Tibial artery (tissue), 4 donors: ENCODE results near the gene EXD3.

Experiments used
- DNase-seq, 2 donors: peaks; one replicate each; pipeline ENCODE4 v3.0.0-alpha.2; 2019
- H3K27ac ChIP-seq, 2 donors: fragments of 200-600 bp; sonication (generic) in 1 of 2; 1 replicate in 1 of 2; 2 replicates in 1 of 2; pipeline ENCODE4 v1.5.1; 2018 to 2019; ENCODE audit warnings: mild to moderate bottlenecking in 1 of 2
- H3K27me3 ChIP-seq, 2 donors: fragments of 200-600 bp; sonication (generic) in 1 of 2; one replicate each; pipeline versions ENCODE4 v1.5.1 to v1.6.0; 2016 to 2019
- H3K36me3 ChIP-seq, 3 donors: fragments of 200-600 bp; sonication (generic) in 2 of 3; one replicate each; pipeline ENCODE4 v1.5.1; 2016 to 2019; ENCODE audit warnings: mild to moderate bottlenecking in 2 of 3
- H3K4me1 ChIP-seq, 4 donors: fragments of 200-600 bp; sonication (generic) in 2 of 4; 1 replicate in 3 of 4; 2 replicates in 1 of 4; pipeline ENCODE4 v1.5.1; 2016 to 2019
- H3K4me3 ChIP-seq, 2 donors: fragments of 200-600 bp; sonication (generic) in 1 of 2; 1 replicate in 1 of 2; 2 replicates in 1 of 2; pipeline ENCODE4 v1.5.1; 2018 to 2019; ENCODE audit warnings: mild to moderate bottlenecking in 2 of 2
- H3K9me3 ChIP-seq, 3 donors: fragments of 200-600 bp; sonication (generic) in 1 of 3; one replicate each; pipeline ENCODE4 v1.5.1; 2016 to 2019
- intact Hi-C: fragments of 100-400 bp; cut with DNase I; formaldehyde crosslinking; loops from one replicate; pipeline ENCODE4 v1.15.0; 2023; ENCODE audit warnings: low total_unique reads
- TF ChIP-seq, protein P1 (sequence below), 2 experiments: fragments of 200-600 bp in 1 of 2; fragments of 450-650 bp in 1 of 2; IDR thresholded peaks; one replicate each; pipeline ENCODE4 v1.5.1; 2017 to 2019; ENCODE audit warnings: antibody characterized with exemption in 2 of 2, mild to moderate bottlenecking in 1 of 2, moderate library complexity in 1 of 2

Gene EXD3

DNA sequence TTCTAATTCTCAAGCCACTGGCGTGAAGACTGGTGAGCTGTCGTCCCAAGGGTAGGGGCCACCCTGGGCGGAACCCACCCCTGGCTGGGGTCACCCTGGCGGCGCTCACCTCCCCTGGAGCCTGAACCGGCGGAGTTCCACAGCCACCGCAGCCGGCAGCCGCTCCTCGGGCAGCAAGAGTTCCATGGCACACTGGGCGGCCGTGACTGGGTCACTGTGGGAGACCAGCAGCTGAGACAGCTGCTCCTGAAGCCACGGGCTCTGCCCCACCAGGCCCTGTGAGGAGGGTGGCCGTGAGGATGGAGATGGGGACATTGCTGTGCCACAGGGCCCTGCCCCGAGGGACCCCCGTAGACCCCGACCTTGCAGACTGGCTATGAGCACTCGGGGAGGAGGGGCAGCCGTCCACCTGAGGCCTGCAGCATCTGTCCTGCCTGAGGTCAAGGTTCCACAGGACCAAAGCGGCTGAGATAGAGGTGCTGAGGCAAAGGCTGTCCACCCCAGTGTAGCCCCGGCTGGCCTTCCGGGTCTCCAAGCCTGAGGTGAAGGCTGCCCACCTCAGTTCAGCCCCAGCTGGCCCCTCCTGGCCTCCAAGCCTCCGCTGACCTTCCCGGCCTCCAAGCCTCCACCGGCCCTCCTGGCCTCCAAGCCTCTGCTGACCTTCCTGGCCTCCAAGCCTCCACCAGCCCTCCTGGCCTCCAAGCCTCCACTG lies 70.3 kb downstream of the EXD3 start:
- H3K27ac ChIP-seq = no peak overlapping the region
- H3K27me3 ChIP-seq = no peaks in the 10 kb centered on the region
- no peak for DNase-seq
- H3K4me3 ChIP-seq = no peak overlapping the region
- intact Hi-C loops = no loop called here
- H3K36me3 ChIP-seq = peaks cover 13 to 32% (median 20%) of the 10 kb centered on the region in 3 donors
- H3K4me1 ChIP-seq = no peaks in the 10 kb centered on the region
- H3K9me3 ChIP-seq = peaks cover 0 to 13% (median 10%) of the 10 kb centered on the region in 3 donors
- TF ChIP-seq, protein P1, sequence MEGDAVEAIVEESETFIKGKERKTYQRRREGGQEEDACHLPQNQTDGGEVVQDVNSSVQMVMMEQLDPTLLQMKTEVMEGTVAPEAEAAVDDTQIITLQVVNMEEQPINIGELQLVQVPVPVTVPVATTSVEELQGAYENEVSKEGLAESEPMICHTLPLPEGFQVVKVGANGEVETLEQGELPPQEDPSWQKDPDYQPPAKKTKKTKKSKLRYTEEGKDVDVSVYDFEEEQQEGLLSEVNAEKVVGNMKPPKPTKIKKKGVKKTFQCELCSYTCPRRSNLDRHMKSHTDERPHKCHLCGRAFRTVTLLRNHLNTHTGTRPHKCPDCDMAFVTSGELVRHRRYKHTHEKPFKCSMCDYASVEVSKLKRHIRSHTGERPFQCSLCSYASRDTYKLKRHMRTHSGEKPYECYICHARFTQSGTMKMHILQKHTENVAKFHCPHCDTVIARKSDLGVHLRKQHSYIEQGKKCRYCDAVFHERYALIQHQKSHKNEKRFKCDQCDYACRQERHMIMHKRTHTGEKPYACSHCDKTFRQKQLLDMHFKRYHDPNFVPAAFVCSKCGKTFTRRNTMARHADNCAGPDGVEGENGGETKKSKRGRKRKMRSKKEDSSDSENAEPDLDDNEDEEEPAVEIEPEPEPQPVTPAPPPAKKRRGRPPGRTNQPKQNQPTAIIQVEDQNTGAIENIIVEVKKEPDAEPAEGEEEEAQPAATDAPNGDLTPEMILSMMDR (IDR thresholded peaks at IDR 0.05) = no peak

DNA sequence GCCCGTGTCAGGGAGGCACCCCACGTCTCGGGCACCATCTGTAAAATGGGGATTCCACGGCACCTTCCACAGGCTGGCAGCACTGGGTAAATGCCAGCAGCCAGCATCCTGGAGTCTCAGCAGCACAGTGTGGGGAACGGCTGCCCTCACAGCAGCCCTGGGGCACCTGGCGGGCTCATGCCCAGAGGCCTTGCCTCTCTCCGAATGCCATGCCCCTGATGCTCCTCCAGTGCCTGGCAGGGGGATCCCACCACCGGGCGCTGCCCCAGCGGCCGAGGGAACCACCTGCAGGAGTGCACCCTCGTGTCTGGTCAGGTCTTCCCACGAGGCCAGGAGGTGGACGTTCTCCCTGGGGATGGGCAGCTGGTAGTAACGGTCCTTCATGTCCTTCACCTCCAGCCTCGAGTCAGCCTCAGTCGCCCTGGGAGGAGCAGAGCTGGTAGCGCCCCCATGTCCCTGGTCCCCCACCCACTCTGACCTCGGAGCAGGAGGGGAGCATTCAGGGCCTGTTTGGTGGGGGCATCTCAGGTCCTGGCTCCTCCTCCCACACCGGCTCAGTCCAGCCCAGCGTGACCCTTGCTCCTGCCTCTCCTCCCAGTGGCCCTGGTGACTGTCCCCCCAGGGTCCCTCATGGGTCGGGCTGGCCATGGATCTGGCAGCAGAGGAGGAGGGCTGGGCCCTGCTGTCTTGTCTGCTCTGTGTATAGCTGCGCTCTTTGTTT lies 71.0 kb downstream of the EXD3 start:
- DNase-seq = peak in 1 of 2 donors; percentile 62
- Histone ChIP-seq H3K36me3 (peaks cover 20 to 39% (median 27%) of the 10 kb centered on the region in 3 donors), H3K27me3 (no peaks in the 10 kb centered on the region), H3K4me1 (no peaks in the 10 kb centered on the region), H3K9me3 (peaks cover 0 to 13% (median 11%) of the 10 kb centered on the region in 3 donors), H3K4me3 (no peak overlapping the region), H3K27ac (no peak overlapping the region)
- TF ChIP-seq, protein P1 (IDR thresholded peaks at IDR 0.05) = no peak
- intact Hi-C loops = no loop called here

DNA sequence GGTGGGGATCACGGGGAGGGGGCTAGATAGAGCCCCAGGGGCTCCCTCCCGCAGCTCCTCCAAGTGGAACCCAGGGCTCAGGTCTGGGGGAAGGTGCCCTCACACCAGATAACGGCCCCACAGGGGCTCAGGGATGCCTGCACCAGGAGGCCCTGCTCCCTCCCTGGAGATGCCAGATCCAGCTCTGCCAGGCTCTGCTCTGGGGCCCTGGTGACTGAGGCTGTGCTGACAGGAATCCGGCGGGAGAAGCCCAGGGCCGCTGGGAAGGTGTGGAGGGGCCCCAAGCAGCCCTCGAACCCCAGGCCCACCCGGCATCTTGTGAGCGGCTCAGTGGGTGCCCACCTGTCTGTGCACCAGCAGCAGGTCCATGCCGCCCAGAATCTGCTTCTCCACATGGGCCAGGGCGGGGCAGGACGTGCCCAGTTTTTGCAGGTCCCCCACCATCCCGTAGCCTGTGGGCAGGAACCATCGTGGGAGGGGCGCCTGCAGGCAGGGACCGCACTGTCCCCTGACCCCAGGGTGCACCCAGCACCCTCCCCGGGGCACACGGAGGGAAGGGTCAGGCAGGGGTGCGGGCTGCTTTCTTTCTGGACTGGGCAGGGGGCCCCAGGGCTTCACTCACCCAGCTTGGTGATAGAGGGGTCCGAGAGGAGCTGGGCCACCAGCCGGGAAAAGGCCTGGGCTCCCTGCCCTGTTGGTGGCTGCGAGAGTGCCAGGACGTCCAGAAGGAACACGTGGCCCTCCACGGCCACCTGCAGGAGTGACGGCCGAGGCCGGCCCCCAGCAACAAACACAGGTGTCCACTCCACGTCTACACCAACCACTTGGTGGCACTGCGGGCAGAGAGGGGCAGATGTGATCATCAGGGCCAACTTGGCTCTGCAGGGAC lies 72.0 kb downstream of the EXD3 start:
- H3K36me3 ChIP-seq = peaks cover 22 to 47% (median 34%) of the 10 kb centered on the region in 3 donors
- H3K9me3 ChIP-seq = peaks cover 0 to 12% (median 12%) of the 10 kb centered on the region in 3 donors
- TF ChIP-seq, protein P1 (IDR thresholded peaks at IDR 0.05) = no peak
- intact Hi-C loops = no loop called here
- H3K4me3 ChIP-seq = no peak overlapping the region
- no peak for DNase-seq
- H3K27ac ChIP-seq = no peak overlapping the region
- no peaks in the 10 kb centered on the region for H3K27me3 ChIP-seq
- no peaks in the 10 kb centered on the region for H3K4me1 ChIP-seq

DNA sequence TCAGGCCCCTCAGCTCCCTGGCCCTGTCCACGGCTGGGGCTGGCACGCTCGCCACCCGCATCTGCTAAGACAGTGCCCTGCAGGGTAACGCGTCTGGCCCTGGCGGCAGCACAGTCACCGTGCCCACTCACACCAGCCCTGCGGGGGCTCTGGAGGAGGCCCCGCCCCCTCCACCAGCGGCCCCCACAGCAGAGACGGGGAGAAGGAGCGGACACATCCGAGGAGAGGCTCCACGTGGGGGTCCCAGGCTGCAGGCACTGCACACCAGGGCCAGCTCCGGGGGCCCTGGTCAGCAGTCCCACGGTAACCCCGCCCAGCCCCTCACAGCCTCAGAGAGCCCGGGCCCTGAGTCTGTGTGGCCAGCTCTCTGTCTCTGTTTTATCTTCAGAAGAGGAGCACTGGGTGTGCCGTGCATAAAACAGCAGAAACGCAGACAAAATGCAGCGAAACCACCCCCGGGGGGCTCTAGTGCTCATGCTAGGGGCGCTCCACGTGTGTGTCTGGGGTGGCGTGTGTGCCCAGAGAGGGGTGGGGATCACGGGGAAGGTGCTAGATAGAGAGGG lies 73.4 kb downstream of the EXD3 start:
- Histone ChIP-seq H3K4me1 (no peaks in the 10 kb centered on the region), H3K4me3 (no peak overlapping the region), H3K9me3 (peaks cover 0 to 12% (median 11%) of the 10 kb centered on the region in 3 donors), H3K27ac (no peak overlapping the region), H3K27me3 (no peaks in the 10 kb centered on the region), H3K36me3 (peaks cover 27 to 47% (median 41%) of the 10 kb centered on the region in 3 donors)
- no peak for DNase-seq
- intact Hi-C loops = no loop called here
- TF ChIP-seq, protein P1 (IDR thresholded peaks at IDR 0.05) = no peak
